TTC549 (cell line): ENCODE data around the gene CLCF1.

ENCODE experiments used
- FAIRE-seq: peaks from 2 replicates; lab custom pipeline; 2012; peaks lifted over from hg19 to GRCh38; lab: Jason Lieb, UNC

Gene CLCF1

DNA sequence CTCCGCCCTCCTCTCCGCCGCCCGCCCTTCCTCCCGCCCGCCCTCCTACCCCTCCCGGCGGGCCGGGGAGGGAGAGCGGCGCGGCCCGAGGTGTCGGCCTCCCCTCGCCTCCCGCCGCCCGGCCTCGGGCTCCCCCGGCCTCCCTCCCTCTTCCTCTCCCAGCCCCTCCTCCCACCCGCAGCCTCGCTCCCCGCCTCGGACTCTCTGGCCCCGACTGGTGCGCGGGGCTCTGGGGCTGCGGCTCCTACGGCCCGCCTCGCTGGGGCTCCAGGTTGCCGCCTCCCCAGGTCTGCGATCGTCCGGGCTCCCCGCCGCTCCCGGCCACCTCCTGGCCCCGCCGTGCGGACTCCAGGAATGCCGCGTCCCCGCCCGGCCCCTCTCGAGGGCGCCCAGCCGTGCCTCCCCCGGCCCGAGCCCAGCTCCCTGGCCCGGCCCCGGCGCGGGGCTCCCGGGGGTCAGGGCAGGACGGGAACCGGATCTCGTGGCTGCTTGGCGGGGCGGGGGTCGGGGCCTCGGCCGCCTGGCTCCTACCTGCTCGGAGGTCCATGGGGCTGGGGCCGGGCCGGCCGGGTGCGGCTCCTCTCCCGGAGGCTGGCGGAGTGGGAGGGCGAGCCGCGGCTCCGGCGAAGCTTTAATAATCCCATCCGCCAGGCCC, at the start of gene CLCF1:
Gene CLCF1 (minus strand): TSS at position 606 of the 655 bp plus-strand sequence. CDS start 59 bp downstream, at position 547.
- no peak for FAIRE-seq

DNA sequence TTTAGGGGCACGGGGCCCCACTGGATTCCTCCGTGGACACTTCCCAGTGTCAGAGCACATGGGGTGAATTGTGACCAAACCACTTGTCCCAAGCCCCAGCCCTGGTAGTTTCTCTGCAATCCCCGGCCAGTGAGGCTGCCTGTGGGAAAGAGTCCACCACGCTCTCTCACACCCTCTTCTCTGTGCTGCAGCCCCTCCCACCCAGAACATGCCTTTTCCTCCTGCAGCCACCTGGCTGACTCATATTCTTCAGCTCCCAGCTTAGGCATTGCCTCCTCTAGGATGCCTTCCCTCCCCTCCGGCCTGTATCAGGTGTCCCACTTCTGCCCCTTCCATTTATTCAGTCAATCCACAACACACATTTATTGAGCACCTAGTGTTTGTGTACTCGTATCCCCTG, 49.5 kb upstream of the CLCF1 start:
- no peak for FAIRE-seq

DNA sequence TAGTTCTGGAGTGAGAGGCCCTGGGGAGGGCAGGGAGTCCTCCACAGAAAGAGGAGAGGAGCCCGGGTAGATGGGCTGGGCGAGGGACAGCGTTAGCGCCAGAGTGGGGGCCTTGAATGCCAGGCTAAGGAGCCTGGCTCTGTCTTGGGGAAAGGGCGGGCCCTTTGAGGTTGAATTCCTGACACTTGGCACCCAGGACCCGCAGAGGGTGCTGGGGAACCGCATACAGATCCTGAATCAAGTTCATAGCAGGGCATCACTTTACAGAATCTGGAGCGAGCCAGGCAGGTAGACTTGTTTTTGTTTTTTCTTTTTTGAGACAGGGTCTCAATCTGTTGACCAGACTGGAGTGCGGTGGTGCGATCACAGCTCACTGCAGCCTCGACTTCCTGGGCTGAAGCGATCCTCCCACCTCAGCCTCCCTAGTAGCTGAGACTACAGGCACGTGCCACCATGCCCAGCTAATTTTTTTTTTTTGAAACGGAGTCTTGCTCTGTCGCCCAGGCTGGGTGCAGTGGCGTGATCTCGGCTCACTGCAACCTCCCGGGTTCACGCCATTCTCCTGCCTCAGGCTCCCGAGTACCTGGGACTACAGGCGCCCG, 48.1 kb upstream of the CLCF1 start:
- FAIRE-seq, result no peak

DNA sequence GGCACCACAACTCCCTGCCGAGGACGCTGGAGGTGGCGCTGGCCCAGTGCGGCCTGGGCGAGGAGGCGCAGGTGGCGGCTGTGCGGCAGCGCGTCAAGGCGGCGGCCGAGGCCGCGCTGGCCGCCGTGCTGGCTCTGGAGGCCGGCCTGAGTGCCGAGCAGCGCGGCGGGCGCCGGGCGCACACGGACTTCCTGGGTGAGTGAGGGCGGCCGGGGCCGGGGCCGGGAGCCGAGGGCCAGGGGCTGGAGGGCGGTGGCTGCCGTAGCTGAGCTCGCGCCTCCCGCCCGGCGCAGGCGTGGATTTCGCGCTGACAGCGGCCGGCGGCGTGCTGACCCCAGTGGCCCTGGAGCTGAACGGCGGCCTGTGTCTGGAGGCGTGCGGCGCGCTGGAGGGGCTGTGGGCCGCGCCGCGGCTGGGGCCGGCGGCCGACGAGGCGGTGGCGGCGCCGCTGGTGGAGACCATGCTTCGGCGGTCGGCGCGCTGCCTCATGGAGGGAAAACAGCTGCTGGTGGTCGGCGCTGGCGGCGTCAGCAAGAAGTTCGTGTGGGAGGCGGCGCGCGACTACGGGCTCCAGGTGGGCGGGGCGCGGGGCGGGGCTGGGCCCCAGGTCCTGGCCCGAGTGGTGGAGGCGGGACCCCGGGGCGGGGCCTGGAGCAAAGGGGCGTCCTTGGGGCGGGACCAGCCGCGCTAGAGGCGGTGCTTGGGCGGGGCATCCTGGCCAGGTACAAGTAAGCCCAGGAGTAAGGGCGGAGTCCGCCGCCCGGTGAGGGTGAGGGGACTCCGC, 47.4 kb upstream of the CLCF1 start:
- no peak for FAIRE-seq

DNA sequence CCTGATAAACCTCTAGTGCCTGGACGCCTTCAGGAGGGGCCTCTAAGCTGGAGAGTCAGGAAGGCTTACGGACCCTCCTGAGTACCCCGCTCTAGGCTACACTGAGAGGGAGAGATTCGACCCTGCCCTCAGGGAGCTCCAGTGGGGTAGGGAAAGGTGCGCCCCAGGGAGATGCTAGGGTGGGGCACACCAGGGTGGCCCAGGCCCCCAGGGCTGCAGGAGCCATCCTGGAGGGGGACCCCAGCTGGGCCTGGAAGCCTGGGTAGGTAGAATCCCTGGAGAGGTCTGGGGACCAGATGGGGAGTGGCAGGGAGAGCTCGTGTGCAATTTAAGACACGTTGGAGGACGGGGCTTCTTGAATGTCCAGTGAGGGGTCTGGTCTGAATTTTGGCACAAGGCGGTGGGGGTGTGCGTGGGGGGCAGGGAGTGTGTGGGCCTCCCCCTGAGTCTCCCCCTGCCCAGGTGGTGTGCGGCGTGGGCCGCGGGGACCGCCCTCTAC, 46.8 kb upstream of the CLCF1 start:
- FAIRE-seq, result no peak

DNA sequence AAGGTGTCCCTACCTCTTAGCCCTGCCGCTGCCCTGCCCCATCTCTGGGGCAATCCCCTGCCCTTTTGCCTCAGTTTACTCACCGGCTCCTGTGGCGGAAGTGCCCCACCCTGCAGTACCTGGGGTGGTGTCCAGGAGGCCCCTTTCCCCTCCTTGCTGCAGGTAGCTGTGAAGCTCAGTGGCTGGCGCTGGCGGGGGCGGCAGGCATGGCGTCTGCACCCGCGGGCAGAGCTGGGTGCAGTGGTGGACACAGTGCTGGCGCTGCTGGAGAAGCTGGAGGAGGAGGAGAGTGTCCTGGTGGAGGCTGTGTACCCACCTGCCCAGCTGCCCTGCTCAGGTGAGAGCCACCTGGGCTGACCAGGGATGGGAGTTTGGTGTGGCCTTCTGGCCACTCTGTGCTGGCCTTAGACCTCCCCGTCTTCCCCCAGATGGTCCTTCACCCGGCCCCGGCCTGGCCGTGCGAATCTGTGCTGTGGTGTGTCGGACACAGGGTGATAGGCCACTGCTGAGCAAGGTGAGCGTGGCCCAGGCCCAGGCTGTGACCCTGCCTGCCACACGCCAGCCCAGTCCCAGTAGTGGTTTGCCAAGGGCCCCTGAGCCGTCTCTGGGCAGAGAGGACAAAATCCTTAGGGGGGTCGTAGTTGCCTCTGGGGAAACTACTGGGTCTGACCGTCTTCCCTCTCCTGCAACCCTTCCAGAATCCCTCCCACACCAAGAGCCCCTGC, 46.1 kb upstream of the CLCF1 start:
- FAIRE-seq, result no peak

DNA sequence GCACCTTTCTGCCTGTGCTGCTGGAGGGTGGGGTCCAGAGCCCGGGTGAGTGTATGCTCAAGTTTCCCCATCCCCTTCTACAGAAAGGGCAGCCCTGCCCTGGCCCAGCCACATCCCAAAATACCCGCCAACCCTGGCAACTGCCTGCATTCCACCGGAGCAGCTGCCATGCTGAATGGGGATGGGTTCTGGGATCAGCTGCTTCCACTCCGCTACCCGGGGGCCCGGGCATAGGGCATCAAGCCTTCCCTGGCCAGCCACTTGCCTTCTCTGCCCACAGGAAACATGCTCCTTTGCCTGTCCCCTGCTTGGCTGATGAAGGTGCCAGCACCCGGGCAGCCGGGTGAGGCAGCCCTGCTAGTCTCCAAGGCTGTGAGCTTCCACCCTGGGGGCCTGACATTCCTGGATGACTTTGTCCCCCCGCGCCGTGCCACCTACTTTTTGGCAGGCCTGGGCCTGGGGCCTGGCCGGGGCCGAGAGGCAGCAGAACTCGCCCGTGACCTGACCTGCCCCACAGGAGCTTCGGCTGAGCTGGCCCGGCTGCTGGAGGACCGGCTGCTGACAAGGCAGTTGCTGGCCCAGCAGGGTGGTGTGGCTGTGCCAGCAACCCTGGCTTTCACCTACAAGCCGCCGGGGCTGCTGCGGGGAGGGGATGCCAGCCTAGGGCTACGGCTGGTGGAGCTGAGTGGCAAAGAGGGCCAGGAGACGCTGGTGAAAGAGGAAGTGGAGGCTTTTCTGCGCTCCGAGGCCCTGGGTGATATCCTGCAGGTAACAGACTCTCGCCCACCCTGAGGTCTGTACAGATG, 45.3 kb upstream of the CLCF1 start:
- no peak for FAIRE-seq

DNA sequence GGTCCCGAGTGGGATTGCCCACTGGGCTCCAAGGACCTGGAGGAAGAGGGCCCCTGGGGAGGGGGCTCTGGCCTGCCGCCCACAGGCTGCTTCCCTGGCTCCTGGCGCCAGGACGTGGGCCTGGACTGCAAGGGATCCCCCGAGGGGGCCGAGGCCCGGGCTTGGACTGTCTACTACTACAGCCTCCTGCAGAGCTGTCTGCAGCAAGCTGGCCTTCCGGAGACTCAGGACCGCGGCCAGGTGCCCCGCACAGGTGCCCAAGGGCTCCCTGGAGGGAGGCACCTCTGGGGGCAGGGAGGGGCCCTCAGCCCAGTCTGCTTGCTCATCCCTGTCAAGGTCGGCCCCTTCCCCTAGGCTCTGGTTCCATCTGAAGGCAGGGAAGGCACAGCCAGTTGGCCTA, 44.0 kb upstream of the CLCF1 start:
- FAIRE-seq, result no peak

DNA sequence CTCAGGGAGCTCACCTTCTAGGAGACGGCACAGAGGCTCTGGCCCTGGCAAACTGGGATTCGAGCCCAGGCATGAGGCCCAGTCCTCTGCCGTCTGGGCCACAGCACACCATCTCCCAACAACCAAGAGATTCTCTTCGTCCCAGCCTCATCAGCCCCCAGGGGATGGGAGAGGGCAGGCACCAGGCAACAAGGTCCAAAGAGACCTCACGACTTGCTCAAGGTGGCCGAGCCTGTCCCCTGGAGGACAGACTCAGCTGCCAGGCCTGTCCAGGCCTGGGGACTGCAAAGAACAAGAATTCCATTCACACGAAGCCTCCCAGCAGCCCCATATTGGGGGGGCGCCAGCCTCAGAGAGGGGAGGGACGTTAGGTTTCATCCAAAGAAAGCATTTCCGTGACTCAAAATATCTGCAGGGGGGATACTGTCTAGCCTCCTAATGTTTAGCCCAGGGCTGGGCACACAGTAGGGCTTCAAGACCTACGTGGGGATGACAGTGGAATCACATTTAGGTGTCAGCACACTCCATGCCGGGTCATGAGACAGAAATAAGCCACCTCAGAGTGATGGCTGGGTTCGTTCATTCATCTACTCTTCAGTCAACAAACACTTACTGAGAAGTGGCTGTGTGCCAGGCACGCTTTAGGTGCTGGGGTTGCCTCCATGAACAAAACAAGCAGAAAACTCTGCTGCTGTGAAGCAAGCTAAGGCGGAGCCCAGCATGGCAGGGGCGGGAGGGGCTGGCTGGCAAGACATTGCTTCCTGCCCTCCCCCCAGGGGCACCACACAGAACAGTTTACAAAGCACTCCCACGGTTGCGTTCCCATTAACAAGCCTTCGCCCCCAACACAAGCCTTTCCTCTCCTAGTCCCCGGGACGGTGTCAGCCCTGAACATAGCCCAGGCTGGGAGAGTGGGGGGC, 43.3 kb upstream of the CLCF1 start:
- no peak for FAIRE-seq

DNA sequence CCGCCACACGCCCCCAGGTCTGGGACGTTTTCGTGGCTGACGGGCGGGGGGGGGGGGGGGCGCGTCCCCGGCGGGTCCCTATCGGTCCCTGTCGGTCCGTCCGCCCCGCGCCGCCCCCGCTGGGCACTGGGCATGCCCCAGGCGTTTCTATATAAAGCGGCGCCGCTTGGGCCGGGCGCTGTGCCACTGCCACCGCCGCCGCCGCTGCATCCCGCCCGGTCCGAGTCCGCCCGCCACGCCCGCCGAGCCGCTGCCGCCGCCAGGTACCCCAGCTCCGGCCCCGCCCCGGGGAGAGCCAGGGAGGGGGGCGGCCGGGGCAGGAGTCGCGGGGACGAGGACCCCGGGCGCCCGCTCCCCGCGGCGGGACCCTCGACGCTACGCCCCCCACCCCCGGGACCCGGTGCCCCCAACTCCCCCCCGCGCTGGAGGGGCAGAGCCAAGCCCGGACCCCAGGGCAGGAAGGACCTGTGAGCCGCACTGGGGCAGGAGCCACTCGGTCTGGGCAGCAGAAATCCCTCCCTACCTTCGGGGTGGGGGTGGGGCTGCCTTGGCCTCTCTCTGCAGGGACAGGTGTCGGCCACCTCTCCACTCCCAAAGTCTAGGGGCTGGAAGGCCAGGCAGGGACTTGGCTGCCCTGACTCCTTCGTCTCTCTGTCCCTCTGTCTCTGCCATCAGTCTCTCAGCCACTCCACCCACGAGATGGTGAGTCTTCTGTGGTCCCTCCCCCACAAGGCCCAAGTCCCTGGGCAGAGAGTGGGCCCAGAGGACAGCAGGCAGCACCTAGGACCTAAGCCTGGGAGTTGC, 42.3 kb upstream of the CLCF1 start, which contains the start of gene CARNS1:
Gene CARNS1 (plus strand): TSS at position 178 of the 804 bp plus-strand sequence. CDS start 522 bp downstream, at position 700.
- no peak for FAIRE-seq

DNA sequence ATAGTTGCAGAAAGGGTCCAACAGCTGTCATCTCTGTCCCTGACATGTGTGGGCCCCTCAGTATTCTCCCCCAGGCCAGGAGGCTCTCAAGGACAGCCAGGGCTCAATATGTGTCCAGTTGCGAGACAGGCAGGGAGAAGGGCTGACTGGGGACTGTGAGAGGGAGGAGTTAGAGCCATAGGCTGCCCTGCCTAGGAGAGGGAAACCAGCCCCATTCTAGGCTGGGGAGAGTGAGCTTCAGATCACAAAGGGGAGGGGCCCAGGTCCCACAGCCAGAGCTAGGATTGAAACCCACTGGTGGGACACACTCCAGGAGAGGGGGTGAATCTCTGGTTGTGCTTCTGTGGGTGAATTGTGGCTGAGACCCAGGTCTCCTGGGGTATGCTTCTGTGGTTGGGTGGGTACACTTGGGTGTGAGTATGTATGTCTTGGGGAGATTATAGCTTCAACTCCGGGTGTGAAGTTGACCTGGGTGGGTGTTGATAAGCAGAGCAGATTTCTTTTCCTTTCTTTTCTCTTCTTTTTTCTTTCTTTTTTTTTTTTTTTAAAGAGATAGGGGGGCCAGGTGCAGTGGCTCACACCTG, 40.0 kb upstream of the CLCF1 start:
- FAIRE-seq, result no peak

DNA sequence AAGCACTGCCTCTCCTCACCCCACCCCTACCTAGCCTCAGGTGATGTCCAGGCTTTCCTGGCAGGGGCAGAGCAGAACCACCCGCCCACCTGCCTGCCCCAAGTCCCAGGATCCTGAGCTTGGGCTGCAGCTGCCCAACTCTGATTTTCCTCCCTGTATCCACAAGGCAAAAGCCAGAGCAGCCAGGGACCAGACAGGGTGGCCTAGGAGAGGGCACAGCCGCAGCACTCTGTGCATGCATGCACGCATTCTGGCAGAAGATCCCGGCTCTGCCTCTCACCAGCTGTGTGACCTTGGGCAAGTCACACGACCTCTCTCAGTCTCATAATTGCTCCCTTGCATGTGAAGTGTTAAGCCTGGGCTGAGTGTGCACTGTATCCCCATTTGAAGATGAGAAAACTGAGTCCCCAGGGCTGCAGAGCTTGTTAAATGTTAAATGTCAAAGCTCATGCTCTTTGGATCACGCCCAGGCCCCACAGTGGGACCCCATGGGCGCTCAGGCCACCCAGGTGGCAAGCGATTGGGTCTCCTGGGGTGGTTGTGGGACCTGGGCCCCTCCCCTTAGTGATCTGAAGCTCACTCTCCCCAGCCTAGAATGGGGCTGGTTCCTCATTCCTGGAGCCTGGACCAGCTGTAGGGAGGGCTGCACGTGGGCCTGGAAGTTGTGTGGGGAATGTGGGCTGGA, 39.2 kb upstream of the CLCF1 start:
- no peak for FAIRE-seq

DNA sequence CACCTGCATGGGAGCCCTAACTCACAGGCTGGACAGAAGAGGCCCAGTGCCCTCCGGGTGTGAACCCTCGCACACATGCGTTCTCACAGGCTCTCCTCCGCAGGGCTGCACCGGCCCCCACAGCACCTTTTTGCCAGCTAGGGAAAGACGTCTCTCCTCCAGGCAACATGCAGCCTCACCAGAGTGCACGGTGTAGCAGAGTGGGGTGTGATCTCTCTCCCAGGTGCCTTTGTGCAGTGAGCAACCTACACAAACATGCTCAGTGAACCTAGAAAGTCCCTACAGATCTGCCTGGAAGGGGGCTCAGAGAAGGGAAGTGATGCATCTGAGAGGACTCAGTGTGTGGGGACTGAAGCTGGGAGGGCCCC, 38.4 kb upstream of the CLCF1 start:
- no peak for FAIRE-seq

DNA sequence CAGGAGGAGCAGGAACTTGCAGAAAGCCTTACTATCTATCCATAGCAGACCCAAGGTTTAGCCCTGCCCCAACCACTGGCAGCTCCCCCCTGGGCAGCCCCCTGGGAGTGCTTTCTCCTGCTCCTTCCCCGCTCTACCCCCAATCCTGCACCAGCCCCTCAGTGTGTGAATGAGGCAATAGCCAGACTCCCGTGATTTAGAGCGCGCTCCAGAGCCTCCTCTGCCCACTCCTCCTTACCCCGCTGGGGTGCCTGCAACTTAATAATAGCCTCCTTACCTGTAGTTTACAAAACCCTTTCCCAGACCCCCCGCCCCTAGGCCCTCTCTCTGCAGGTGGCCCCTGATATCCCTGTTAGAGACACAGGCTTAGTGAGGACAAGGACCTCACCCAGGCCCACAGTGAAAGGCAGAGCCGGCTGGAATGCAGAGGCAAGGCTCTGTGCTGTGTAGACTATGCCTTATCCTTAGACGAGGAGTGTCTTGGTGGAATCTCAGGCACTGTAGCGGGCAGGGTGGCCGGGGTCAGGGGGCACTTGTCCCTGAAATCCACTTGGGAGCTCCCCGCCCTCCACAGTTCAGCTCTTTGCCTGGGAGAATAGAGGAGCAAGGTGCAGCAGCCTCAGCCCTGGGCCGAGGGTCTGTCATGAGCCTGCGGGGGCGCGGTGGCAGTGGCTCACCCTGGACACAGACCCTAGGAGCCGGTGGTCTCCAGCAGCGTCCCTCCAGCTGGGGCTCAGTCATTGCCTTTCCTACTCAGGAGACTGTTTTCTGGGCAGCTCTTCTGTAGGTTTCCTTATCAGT, 37.8 kb upstream of the CLCF1 start:
- FAIRE-seq, result no peak

DNA sequence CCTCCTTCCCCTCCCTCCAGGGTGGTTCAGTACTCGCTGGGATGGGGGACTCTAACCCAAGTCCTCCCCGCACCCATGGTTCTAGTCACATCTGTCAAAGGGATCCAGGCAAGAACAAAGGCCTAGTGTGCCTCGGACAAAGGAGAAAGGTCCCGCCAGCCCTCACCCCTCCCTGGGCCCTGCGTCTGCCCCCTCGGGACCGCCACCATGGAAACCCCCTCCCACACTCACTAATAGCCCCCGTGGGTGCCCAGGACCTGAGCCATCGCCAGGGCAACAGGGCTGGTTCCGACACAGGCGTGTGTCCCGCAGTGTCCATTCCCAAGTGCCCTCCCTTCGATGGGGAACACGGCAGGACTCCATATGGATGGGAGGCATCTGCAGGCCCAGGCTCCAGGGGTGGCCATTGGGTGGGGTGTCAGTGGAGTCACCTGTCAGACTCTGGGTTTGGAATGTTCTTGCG, 37.0 kb upstream of the CLCF1 start:
- no peak for FAIRE-seq

DNA sequence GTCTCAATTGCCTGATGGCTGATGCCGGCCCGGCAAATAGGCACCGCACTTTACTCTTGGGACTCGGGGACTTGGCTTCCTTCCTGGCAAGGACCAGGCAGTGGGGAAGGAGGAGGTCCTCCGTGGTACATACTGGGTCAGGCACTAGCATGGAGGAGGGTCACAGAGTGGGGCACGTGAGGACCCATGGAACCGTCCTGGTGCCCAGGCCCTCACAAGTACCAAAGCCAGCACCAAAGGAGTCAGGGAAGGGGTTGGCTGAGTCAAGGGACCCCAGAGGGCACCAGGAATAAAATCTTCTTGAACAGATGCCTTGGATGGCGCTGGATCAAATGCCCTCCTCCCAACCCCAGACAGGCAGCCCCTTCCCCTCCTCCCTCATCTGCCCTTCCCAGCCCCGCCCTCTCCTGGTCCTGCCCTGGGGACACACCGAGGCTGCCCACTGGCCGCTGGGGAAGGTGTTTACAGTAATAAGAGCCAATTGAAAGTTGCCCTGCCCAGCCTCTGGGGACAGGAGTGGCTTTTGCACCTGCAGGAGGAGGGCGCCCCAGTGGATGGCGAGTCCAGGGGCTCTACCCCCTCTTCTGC, 36.5 kb upstream of the CLCF1 start:
- FAIRE-seq, result no peak

DNA sequence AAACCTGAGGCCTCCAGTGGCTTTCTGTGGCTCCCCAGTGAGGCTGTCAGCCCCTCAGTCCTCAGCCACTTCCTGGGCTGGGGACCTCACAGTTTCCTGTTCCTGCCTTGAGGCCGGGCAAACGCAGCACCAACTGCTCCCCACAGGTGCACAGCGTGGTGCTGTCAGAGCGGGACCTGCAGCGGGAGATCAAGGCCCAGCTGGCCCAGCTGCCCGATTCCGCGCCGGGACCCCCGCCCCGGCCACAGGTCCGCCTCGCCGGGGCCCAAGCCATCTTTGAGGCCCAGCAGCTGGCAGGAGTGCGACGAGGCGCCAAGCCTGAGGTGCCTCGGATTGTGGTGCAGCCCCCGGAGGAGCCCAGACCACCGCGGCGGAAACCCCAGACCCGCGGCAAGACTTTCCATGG, 35.9 kb upstream of the CLCF1 start:
- no peak for FAIRE-seq
